Hippocampal formation (tissue), 2 donors: ENCODE results near the gene ETAA1.
A peak's percentile ranks its signal among the peaks of the same experiment; 100 is the strongest.

ENCODE experiments used
- DNase-seq, 2 donors: peaks; one replicate each; lab custom pipeline; 2025; lab: John Stamatoyannopoulos, UW

ETAA1 gene

DNA sequence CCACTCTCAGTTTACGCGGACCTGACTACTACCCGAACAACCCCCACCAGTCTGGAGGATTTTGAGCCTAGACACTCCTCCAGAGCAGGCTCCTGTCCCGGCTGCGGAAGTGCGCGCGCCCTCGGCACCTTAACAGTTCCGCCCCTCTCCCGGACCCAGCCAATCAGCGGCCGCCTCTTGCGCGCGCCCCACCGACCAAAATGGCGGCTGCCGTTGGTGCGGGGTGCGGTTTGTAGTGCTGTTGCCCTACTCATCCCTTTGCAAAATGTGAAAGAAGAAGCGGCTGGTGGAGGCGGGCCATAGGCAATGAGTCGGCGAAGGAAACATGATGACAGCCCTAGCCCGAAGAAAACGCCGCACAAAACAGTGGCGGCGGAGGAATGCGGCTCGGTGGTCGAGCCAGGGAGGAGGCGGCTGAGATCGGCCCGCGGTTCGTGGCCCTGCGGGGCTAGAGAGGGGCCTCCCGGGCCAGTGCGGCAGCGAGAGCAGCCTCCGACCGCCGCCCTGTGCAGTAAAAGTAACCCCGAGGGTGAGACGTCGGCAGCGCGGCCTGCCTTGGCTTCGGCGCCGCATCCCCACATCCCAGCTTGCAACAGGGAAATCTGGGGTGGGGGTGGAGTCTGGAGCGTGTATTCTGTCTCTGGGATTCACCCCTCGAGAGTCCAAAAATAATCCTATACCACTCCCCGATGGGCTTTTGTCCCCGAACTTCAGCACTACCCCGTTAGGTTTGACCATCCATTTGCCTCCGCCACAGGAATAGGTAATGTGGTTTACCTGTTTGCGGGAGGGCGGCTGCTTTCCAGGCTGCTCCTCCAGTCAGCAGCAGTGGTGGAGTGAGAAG, at the start of gene ETAA1:
Gene ETAA1 (plus strand): TSS at position 191 of the 844 bp plus-strand sequence. CDS start 116 bp downstream, at position 307.
- DNase-seq, result peak; percentile 86 to 87

- DNase-seq, result no peak
These were observed 30.2 kb upstream of the ETAA1 start for GRCh38 chr2:67366832-67367412.

DNA sequence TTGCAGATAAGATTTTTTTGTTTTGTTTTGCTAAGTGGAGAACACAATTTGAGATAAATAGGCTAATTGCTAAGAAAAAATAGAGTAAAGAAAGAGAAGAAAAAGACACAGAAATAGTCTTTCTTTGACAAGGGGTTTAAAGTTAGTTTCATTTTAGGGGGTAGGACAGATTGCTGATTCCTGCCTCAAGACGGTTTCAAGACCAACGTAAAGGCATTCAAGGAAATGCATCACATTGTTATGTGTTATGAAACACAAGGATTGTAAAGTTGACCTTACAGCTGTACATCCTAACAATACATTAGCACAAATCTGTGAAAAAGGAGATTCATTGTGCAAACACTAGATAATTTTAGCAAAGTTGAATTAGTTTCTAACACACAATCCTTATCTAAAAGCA, 22.7 kb upstream of the ETAA1 start:
- no peak for DNase-seq

GRCh38 chr2:67374949-67375348, 22.2 kb upstream of the ETAA1 start:
- DNase-seq, result no peak

GRCh38 chr2:67378555-67378954, 18.6 kb upstream of the ETAA1 start:
- no peak for DNase-seq

DNA sequence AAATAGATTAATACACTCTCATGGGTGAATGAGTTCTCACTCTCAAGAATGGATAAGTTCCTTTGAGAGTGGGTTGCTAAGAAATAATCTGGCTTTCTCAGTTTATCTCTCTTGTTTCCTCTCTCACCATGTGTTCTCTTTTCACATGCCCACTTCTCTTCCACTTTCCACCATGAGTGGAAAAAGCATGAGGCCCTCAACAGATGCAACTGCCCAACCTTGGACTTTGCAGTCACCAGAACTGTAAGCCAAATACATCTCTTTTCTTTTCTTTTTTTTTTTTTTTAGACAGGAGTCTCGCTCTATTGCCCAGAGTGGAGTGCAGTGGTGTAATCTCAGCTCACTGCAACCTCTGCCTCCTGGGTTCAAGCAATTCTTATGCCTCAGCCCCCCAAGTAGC, 18.1 kb upstream of the ETAA1 start:
- DNase-seq, result no peak

- DNase-seq, result no peak
These were observed 12.9 kb upstream of the ETAA1 start for GRCh38 chr2:67384123-67384822.

GRCh38 chr2:67388680-67389079, 8.5 kb upstream of the ETAA1 start:
- no peak for DNase-seq

- no peak for DNase-seq
These were observed 7.8 kb upstream of the ETAA1 start for GRCh38 chr2:67389286-67389685.

- DNase-seq, result no peak
These were observed 7.3 kb upstream of the ETAA1 start for GRCh38 chr2:67389788-67390187.

GRCh38 chr2:67393237-67393636, 3.9 kb upstream of the ETAA1 start:
- DNase-seq, result no peak

DNA sequence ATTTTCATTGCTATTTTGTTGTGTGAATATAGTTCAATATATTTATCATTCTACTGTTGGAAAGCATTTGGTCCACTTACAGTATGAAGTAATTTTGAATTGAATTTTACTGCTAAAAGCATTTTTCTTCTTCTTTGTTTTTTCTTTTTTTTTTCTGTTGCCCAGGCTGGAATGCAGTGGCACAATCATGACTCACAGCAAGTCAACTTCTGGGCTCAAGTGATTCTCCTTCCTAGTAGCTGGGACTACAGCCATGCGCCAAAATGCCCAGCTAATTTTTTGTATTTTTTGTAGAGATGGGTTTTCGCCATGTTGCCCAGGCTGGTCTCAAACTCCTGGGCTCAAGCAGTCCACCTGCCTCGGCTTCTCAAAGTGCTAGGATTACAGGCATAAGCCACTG, 2.4 kb upstream of the ETAA1 start:
- DNase-seq, result no peak

GRCh38 chr2:67399144-67399543, 2.0 kb downstream of the ETAA1 start:
- no peak for DNase-seq

GRCh38 chr2:67399831-67400489, 2.8 kb downstream of the ETAA1 start:
- no peak for DNase-seq

GRCh38 chr2:67400560-67401485, 3.7 kb downstream of the ETAA1 start:
- DNase-seq, result no peak

DNA sequence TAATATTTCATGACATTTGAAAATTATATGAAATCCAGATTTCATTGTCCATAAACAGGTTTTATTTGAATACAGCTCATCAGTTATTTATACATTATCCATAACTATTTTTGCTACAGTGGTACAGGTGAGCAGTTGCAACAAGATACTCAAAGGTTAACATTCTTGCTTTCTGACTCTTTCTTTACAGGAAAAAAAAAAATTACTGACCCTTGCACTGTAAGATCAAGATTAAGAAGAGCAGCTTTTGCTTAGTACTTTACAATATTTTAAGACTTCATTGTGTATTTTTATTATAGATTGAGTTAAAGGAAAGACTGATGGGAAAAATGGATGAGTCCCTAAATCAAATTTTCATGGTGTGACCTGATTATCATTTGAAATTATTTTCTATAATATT, 11.2 kb downstream of the ETAA1 start:
- DNase-seq, result no peak

DNA sequence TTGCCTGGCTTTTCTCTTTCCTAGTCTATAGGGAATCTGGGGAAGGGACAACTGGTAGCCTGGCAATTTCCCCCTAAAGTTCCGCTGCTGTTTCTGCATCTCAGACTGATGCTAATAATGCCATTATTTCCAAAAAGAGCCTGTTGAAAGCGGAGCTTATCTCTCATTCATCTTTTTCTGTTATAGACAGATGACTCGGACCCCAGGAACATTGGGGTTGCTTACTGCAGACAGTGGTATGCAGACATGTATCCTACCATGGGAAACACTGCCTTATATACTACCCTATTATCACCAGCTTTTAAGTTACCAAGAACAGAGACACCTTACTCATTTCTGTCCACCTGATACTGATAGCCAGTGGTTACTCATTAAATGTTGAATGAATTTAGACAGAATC, 15.3 kb downstream of the ETAA1 start:
- no peak for DNase-seq

GRCh38 chr2:67414867-67415266, 17.7 kb downstream of the ETAA1 start:
- DNase-seq, result no peak

DNA sequence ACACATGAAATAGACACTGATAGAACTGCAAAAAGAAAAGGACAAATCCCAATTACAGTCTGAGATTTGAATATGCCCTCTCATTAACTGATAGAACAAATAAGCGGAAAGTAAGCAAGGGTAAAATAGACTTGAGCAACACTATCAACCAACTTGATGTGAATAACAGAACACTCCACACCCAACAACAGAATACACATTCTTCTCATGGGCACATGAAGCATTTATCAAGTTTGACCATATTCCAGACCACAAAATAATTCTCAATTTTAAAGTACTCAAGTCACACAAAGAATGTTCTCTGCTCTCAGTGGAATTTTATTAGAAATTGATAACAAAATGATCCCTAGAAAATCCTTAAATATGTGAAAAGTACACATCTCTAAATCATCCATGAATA, 19.0 kb downstream of the ETAA1 start:
- no peak for DNase-seq

DNA sequence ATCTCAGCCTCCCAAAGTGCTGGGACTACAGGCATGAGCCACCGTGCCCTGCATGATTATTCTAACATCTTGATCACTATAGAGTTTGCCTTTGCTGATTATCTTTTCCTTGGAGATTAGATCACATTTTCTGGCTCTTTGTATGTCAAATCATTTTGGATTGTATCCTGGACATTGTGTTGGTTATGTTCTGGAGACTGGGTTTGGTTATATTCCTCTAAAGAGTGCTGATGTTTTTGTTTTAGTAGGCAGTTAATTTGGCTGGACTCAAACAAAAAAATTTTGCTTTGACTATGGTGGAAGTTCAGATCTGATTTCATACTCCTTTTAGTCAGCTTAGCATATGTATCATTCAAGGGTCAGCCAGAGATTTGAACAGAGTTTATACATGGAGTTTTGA, 26.4 kb downstream of the ETAA1 start:
- DNase-seq, result no peak

- no peak for DNase-seq
These were observed 39.1 kb downstream of the ETAA1 start for GRCh38 chr2:67436221-67436620.
